IgD-negative memory B cell (primary cell): Measurements from ENCODE around the gene DHRS7B. TPM values are rescaled to one million over a fixed set of nuclear protein-coding genes. Genes with fewer than 3 reads are reported as not detected.
A peak's percentile ranks its signal among the peaks of the same experiment; 100 is the strongest.
"Not testable (repeated sequence)": the region's sequence is repeated elsewhere in the genome, so short reads cannot be mapped to it uniquely, and the experiment has no call there.

ENCODE experiments used
- H3K27ac Mint-ChIP-seq, 3 donors: one replicate each; pipeline ENCODE4 v1.8.0; 2020 to 2022; ENCODE audit warnings: mild to moderate bottlenecking in 3 of 3, mixed read lengths in 3 of 3, moderate library complexity in 1 of 3
- H3K27me3 Mint-ChIP-seq: one replicate; pipeline ENCODE4 v1.8.0; 2021; ENCODE audit warnings: mixed read lengths
- H3K36me3 Mint-ChIP-seq: one replicate; pipeline ENCODE4 v1.8.0; 2020; ENCODE audit warnings: mild to moderate bottlenecking, mixed read lengths
- H3K4me1 Mint-ChIP-seq, 3 donors: one replicate each; pipeline ENCODE4 v1.8.0; 2020 to 2022; ENCODE audit warnings: mixed read lengths in 3 of 3, mild to moderate bottlenecking in 1 of 3
- H3K4me3 Mint-ChIP-seq, 4 donors: one replicate each; pipeline ENCODE4 v1.8.0; 2020 to 2022; ENCODE audit warnings: mild to moderate bottlenecking in 4 of 4, mixed read lengths in 4 of 4, moderate library complexity in 3 of 4
- H3K9me3 Mint-ChIP-seq, 3 donors: one replicate each; pipeline ENCODE4 v1.8.0; 2020 to 2021; ENCODE audit warnings: mixed read lengths in 3 of 3, mild to moderate bottlenecking in 1 of 3
- polyA plus RNA-seq: library from polyadenylated mRNA; unstranded; fragments of 300-500 nt; fragmentation: Illumina TruSeq; gene quantifications from one replicate; pipeline ENCODE4 v1.2.3, GENCODE V29; 2021

DHRS7B gene
- 13.3 TPM for polyA plus RNA-seq

DNA sequence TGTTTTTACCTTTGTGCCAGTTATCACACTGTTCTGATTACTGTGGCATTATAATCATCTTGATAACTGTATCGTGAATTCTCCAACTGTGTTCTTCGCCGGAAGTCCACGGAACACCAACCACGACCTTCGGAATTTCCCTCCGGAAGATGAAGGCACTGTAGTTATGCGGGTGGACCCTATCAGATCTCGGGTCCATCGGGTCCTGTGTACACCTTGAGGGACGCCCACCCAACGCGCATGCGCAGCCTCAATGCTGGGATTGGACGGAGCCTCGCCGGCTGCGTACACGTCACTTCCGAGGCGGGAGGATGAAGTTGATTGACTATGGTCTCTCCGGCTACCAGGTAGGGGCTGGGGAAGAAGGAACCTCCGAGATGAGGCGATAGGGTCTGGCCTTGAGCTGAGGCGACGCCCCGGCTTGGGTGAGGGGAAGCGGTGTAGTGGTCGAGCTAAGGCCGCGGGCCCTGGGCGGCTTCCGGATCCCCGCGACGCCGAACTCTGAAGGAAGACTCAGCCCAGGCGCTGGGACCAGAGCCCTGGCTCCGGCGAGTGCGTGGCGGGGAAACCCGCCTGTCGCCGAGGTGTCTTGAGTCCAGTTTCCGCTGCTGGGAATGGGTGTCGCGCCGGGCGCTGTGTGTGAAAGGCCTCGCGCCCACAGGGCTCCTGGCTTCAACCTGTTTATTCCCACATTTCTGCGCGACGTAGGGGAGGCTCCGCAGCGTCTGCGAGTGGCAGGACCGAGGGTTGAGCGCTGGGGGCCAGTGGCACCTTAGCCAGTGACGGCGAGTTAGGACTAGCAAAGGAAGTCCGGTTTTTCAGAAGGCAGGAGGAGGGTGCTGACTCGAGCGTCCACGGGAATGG lies at the start of gene DHRS7B:
TSS of gene DHRS7B (plus strand) at position 320 of the 864 bp plus-strand sequence. CDS start at position 328, 8 bp downstream.
- Mint-ChIP-seq H3K9me3 (peaks cover 0 to 2% (median 0%) of the 10 kb centered on the region in 3 donors), H3K27ac (peak within 1 kb of the TSS; percentile 95 to 98 (median 96)), H3K36me3 (no peaks in the 10 kb centered on the region), H3K4me1 (peaks cover 13 to 32% (median 28%) of the 10 kb centered on the region in 3 donors), H3K4me3 (peak within 1 kb of the TSS; percentile 92 to 96 (median 95)), H3K27me3 (no peaks in the 10 kb centered on the region)

DNA sequence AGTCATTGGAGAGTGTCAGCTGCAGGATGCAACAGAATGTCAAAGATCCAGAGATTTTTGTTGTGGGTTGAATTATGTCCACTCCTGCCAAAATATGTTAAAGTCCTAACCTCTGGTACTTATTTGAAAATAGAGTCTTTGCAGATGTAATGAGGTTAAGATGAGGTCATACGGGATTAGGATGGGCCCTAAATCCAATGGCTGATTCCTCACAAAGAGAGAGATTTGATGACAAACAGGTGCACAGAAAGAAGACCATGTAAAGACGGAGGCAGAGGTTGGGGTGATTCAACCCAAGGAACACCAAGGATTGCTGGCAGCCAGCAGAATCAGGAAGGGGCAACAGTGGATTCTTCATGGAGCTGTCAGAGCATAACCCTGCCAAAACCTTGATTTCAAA lies 49.5 kb upstream of the DHRS7B start:
- no peak overlapping the region for H3K4me3 Mint-ChIP-seq
- H3K4me1 Mint-ChIP-seq, result peaks cover 0 to 3% (median 3%) of the 10 kb centered on the region in 3 donors
- no peaks in the 10 kb centered on the region for H3K36me3 Mint-ChIP-seq
- peaks cover 2% of the 10 kb centered on the region for H3K27me3 Mint-ChIP-seq
- no peaks in the 10 kb centered on the region for H3K9me3 Mint-ChIP-seq
- H3K27ac Mint-ChIP-seq, result peak overlapping the region in 1 of 3 donors; percentile 32

DNA sequence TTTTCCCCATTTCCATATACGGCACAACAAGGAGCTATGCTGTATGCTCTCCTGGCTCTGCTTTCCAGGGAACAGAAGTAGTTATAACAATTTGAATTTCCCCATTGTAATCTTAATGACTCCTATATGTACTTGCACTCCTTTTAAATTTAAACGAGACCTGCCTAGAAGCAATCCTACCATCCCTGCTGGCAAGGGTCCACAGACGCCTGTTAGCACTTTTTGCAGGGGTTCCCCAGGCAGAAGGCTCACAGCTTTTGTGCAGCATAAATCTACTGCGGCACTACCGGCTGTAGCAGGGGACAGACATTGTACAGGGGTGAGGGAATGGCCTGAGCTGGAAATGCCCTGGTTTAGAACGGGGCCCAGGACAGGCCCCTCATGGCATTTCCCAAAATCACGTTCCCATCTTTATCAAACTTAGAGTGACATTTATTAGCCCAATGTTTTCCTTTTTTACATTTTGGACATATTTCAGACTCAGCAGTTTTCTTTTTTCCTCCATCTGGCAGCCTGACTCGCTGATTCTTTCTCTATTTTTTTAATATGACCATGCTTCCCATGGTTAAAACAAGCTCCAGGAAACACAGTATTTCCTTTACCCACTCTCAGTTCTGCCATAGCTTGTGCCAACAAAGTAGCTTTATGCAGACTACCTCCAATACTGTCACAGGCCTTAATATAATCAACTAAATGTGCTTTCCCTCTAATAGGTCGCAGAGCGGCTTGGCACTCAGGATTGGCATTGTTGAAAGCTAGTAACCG lies 48.6 kb upstream of the DHRS7B start:
- peaks cover 0 to 3% (median 1%) of the 10 kb centered on the region in 3 donors for H3K4me1 Mint-ChIP-seq

GRCh38 chr17:21079196-21079595 lies 47.6 kb upstream of the DHRS7B start:
- Mint-ChIP-seq H3K4me3 (no peak overlapping the region), H3K4me1 (peaks cover 3 to 6% (median 5%) of the 10 kb centered on the region in 3 donors), H3K27me3 (peaks cover 2% of the 10 kb centered on the region), H3K27ac (no peak overlapping the region), H3K9me3 (no peaks in the 10 kb centered on the region), H3K36me3 (no peaks in the 10 kb centered on the region)

More for the DNA sequence above, 48.6 kb upstream of the DHRS7B start:
- peak overlapping the region in 1 of 3 donors; percentile 32 for H3K27ac Mint-ChIP-seq
- no peak overlapping the region for H3K4me3 Mint-ChIP-seq
- no peaks in the 10 kb centered on the region for H3K9me3 Mint-ChIP-seq
- no peaks in the 10 kb centered on the region for H3K36me3 Mint-ChIP-seq
- H3K27me3 Mint-ChIP-seq, result peaks cover 2% of the 10 kb centered on the region

- H3K4me1 Mint-ChIP-seq, result peaks cover 3 to 5% (median 5%) of the 10 kb centered on the region in 3 donors
Observed at GRCh38 chr17:21082001-21082436, 44.7 kb upstream of the DHRS7B start.

DNA sequence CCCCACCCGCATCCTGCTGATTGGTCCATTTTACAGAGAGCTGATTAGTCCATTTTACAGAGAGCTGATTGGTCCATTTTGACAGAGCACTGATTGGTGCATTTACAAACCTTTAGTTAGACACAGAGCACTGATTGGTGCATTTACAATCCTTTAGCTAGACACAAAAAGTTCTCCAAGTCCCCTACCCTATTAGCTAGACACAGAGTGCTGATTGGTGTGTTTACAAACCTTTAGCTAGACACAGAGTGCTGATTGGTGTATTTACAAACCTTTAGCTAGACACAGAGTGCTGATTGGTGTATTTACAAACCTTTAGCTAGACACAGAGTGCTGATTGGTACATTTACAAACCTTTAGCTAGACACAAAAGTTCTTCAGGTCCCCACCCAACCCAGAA lies 41.5 kb upstream of the DHRS7B start:
- Mint-ChIP-seq H3K4me1 (peaks cover 12 to 15% (median 12%) of the 10 kb centered on the region in 3 donors), H3K4me3 (peak overlapping the region in 1 of 4 donors; percentile 30)
- H3K36me3 Mint-ChIP-seq, H3K9me3 Mint-ChIP-seq, H3K27ac Mint-ChIP-seq, H3K27me3 Mint-ChIP-seq: not testable (repeated sequence)

More at GRCh38 chr17:21082001-21082436, 44.7 kb upstream of the DHRS7B start:
- Mint-ChIP-seq H3K36me3 (no peaks in the 10 kb centered on the region), H3K27ac (no peak overlapping the region), H3K27me3 (peaks cover 2% of the 10 kb centered on the region), H3K9me3 (peaks cover 0 to 1% (median 0%) of the 10 kb centered on the region in 3 donors), H3K4me3 (no peak overlapping the region)

DNA sequence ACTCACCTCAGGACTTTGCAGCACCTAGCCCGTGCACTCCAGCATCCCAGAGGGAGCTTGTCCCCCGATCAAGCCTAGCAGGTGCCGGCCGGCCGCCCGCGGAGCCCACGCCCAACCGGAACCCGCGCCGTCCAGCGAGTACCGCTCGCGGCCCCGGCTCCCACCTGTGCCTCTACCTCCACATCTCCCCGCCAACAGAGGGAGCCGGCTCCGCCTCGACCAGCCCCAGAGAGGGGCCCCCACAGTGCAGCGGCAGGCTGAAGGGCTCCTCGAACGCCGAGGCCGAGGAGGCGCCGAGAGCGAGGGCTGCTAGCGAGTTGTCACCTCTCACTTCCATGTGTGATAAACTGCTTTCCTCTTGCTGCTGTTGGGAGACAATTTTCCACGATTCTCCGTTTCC lies 41.1 kb upstream of the DHRS7B start:
- Mint-ChIP-seq H3K4me1 (peaks cover 12 to 18% (median 15%) of the 10 kb centered on the region in 3 donors), H3K9me3 (peaks cover 0 to 1% (median 0%) of the 10 kb centered on the region in 3 donors), H3K4me3 (peak overlapping the region in 3 of 4 donors; percentile 58 to 72 (median 66)), H3K36me3 (no peaks in the 10 kb centered on the region), H3K27me3 (no peaks in the 10 kb centered on the region), H3K27ac (peak overlapping the region in 1 of 3 donors; percentile 46)

- H3K36me3 Mint-ChIP-seq, result no peaks in the 10 kb centered on the region
- no peak overlapping the region for H3K4me3 Mint-ChIP-seq
- no peak overlapping the region for H3K27ac Mint-ChIP-seq
- H3K4me1 Mint-ChIP-seq, result peaks cover 13 to 18% (median 17%) of the 10 kb centered on the region in 3 donors
- no peaks in the 10 kb centered on the region for H3K27me3 Mint-ChIP-seq
- peaks cover 0 to 1% (median 0%) of the 10 kb centered on the region in 3 donors for H3K9me3 Mint-ChIP-seq
Observed at GRCh38 chr17:21089145-21089544, 37.6 kb upstream of the DHRS7B start.

DNA sequence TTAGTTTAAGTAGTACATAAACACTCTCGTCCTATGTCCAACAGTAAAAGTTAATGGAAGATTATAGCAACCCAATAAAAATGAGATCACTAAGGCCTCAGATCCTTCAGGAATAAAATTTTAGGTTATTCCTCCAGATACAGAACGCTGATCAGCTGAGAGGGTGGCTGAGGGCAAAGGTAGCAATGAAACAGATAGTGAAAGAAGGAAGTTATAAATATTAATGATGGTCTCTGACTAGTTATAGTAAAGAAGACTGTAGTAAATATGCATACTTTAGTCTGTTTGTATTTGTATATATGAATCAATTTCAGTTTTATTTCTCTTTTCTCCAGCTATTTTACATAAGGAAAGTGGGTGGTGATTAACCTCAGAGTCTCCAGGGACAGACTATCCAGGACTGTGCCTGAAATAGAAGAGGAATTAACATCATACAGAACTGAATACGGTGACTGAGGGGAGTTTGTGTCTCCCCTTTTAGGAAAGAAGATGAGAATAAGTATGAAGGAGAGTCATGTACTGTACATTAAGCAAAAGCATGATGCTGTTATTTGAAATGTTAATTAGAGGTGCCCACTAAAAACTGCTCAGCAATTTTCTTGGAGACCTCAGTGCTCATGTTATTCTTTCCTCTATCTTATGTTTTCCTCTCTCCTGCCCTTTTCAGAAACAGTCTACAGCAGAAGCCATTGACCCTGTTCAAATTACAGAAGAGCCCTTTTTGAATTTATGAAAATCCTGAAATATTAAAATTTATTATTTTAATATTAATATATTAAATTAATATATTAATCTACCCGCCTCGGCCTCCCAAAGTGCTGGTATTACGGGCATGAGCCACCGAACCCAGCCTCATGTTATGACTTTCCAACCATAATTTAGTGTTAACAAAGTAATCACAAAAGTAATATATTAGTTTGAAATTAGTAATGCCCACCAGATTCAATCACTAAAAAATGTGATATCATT lies 36.5 kb upstream of the DHRS7B start:
- H3K4me1 Mint-ChIP-seq, result peaks cover 13 to 18% (median 17%) of the 10 kb centered on the region in 3 donors
- H3K27me3 Mint-ChIP-seq, result no peaks in the 10 kb centered on the region
- H3K36me3 Mint-ChIP-seq, result no peaks in the 10 kb centered on the region
- peaks cover 0 to 1% (median 0%) of the 10 kb centered on the region in 3 donors for H3K9me3 Mint-ChIP-seq
- H3K27ac Mint-ChIP-seq, result peak overlapping the region in 2 of 3 donors; percentile 1 to 6
- peak overlapping the region in 3 of 4 donors; percentile 48 to 84 (median 74) for H3K4me3 Mint-ChIP-seq

- Mint-ChIP-seq H3K27ac (no peak overlapping the region), H3K4me1 (peaks cover 13 to 18% (median 17%) of the 10 kb centered on the region in 3 donors), H3K4me3 (peak overlapping the region in 1 of 4 donors; percentile 26), H3K9me3 (no peaks in the 10 kb centered on the region), H3K27me3 (no peaks in the 10 kb centered on the region), H3K36me3 (no peaks in the 10 kb centered on the region)
Observed at GRCh38 chr17:21090902-21091618, 35.7 kb upstream of the DHRS7B start.

DNA sequence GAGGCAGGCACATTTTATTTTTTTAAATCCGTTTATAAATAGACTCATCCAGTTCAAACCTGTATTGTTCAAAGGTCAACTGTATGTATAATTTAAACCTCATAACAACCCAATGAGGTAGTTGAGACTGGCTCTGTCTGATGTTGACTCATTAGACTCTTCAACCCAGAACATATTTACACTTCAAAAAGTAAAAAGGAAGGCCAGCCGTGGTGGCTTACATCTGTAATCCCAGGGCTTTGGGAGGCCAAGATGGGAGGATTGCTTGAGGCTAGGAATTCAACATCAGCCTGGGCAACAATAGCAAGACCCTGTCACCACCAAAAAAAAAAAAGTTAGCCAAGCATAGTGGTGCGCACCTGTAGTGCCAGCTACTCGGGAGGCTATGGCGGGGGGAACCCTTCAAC lies 32.5 kb upstream of the DHRS7B start:
- no peak overlapping the region for H3K27ac Mint-ChIP-seq
- peaks cover 19 to 23% (median 20%) of the 10 kb centered on the region in 3 donors for H3K4me1 Mint-ChIP-seq
- no peaks in the 10 kb centered on the region for H3K27me3 Mint-ChIP-seq
- no peaks in the 10 kb centered on the region for H3K36me3 Mint-ChIP-seq
- no peak overlapping the region for H3K4me3 Mint-ChIP-seq
- H3K9me3 Mint-ChIP-seq, result no peaks in the 10 kb centered on the region

GRCh38 chr17:21095735-21096134 lies 31.0 kb upstream of the DHRS7B start:
- Mint-ChIP-seq H3K4me1 (peaks cover 13 to 14% (median 14%) of the 10 kb centered on the region in 3 donors), H3K9me3 (no peaks in the 10 kb centered on the region), H3K27me3 (no peaks in the 10 kb centered on the region), H3K36me3 (no peaks in the 10 kb centered on the region), H3K4me3 (no peak overlapping the region), H3K27ac (no peak overlapping the region)

DNA sequence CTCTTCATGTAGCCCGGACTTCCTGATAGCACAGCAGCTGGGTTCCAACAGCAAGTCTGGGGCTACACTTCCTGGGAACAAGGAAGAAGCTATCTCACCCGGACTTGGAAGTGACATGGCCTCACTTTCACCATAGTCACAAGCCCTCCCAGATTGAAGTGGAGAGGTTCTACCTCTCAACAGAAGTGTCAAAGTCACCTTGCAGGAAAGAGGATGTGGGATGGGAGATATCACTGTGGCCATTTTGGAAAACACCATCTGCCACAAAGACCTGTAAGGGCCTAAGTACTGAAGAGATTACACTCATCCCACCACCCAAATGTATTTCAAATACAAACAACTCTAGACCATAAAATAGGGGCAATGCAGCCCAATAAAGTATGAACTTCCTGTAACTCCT lies 29.9 kb upstream of the DHRS7B start:
- Mint-ChIP-seq H3K9me3 (no peaks in the 10 kb centered on the region), H3K27ac (no peak overlapping the region), H3K27me3 (no peaks in the 10 kb centered on the region), H3K4me3 (no peak overlapping the region), H3K36me3 (no peaks in the 10 kb centered on the region), H3K4me1 (peaks cover 9 to 12% (median 12%) of the 10 kb centered on the region in 3 donors)
